Stimulated activated CD8-positive, alpha-beta memory T cell treated with anti-CD3 and anti-CD28 coated beads, Interleukin-12 subunit alpha, Interleukin-12 subunit beta, amount 100 ng/mL, for 4 hours (primary cell): ENCODE results near the gene KANSL1.

ENCODE experiments used
- DNase-seq: peaks from one replicate; pipeline ENCODE4 v3.0.0-alpha.2; 2020; ENCODE audit warnings: low read depth

The KANSL1 gene

GRCh38 chr17:46039592-46040186, 153.5 kb downstream of the KANSL1 start:
- no peak for DNase-seq

- no peak for DNase-seq
Observed at GRCh38 chr17:46038937-46039336, 154.3 kb downstream of the KANSL1 start.

- DNase-seq = no peak
Observed at GRCh38 chr17:46038414-46038813, 154.8 kb downstream of the KANSL1 start.

- no peak for DNase-seq
Observed at GRCh38 chr17:46037722-46038255, 155.4 kb downstream of the KANSL1 start.

GRCh38 chr17:46036491-46036890, 156.7 kb downstream of the KANSL1 start:
- no peak for DNase-seq

GRCh38 chr17:46035112-46035818, 158.0 kb downstream of the KANSL1 start:
- no peak for DNase-seq

GRCh38 chr17:46033392-46033791, 159.8 kb downstream of the KANSL1 start:
- DNase-seq = no peak

- DNase-seq = no peak
Observed at GRCh38 chr17:46032909-46033308, 160.3 kb downstream of the KANSL1 start.

- no peak for DNase-seq
Observed at GRCh38 chr17:46031920-46032319, 161.3 kb downstream of the KANSL1 start.

- no peak for DNase-seq
Observed at GRCh38 chr17:46031440-46031839, 161.8 kb downstream of the KANSL1 start.

- DNase-seq = no peak
Observed at GRCh38 chr17:46030752-46031151, 162.5 kb downstream of the KANSL1 start.

GRCh38 chr17:46029627-46030026, 163.6 kb downstream of the KANSL1 start:
- no peak for DNase-seq

GRCh38 chr17:46028981-46029565, 164.2 kb downstream of the KANSL1 start:
- DNase-seq = no peak

- no peak for DNase-seq
Observed at GRCh38 chr17:46028374-46028773, 164.9 kb downstream of the KANSL1 start.

GRCh38 chr17:46027976-46028325, 165.3 kb downstream of the KANSL1 start:
- DNase-seq = no peak

- DNase-seq = no peak
Observed at GRCh38 chr17:46027048-46027975, 165.9 kb downstream of the KANSL1 start.

- no peak for DNase-seq
Observed at GRCh38 chr17:46026166-46027047, 166.8 kb downstream of the KANSL1 start.

GRCh38 chr17:46025510-46026165, 167.6 kb downstream of the KANSL1 start:
- no peak for DNase-seq

GRCh38 chr17:46025060-46025459, 168.2 kb downstream of the KANSL1 start:
- DNase-seq = no peak

GRCh38 chr17:46024590-46024989, 168.6 kb downstream of the KANSL1 start:
- no peak for DNase-seq
